NB4 (cell line): ENCODE measurements around the gene TNIP2.

Source experiments
- CTCF ChIP-seq: IDR thresholded peaks from one replicate; pipeline ENCODE4 v1.5.1; 2012; ENCODE audit warnings: low read depth, low read length
- MAX ChIP-seq: IDR thresholded peaks from 2 replicates; pipeline ENCODE4 v1.6.1; 2011; ENCODE audit warnings: low read depth, low read length
- POLR2A ChIP-seq: IDR thresholded peaks from 2 replicates; pipeline ENCODE4 v1.6.1; 2011; ENCODE audit warnings: mild to moderate bottlenecking; ENCODE audit not compliant: insufficient read length; ENCODE audit errors: extremely low read depth

DNA sequence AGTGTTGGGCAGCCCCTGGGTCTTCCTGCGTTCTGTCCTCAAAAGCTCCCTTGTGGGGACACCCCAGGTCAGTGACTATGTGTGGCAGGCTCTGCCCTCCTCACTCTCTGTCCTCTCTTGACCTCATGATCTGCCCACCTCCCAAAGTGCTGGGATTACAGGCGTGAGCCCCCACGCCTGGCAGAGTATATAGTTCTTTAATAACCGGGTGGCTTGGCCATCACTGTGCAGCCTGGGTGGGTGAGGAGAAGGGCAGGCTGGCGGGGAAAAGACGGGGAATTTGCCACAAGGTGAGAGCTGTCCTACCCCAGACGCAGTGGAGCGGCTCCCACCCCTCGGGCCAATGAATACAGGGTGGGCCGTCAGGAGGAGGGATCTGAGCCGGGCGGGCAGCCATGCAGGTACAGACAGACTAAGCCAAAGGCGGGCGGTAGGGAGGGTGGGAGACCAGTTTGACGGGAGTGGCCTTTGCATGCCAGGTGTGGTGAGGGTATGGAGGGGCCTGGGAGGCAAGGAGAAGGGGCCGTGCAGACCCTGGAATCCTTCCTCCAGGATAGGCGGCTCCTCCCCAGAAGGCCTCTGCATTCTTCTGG is 39.3 kb upstream of the TNIP2 start:
- no peak for TF ChIP-seq POLR2A
- TF ChIP-seq CTCF, result no peak
- no peak for TF ChIP-seq MAX
